Mammary epithelial cell (primary cell): ENCODE results near the gene ADTRP.

Source experiments
- CTCF ChIP-seq, 2 donors: IDR thresholded peaks in 1 of 2; conservative IDR thresholded peaks in 1 of 2; 2 replicates each; pipeline ENCODE4 v1.5.1; 2011 to 2012; ENCODE audit warnings: inconsistent platforms in 2 of 2, low read length in 2 of 2, mild to moderate bottlenecking in 2 of 2, control low read depth in 1 of 2, low read depth in 1 of 2; ENCODE audit not compliant: insufficient read depth in 1 of 2; ENCODE audit errors: extremely low read depth in 1 of 2
- EZH2 ChIP-seq: IDR thresholded peaks from 2 replicates; pipeline ENCODE4 v1.6.1; 2012; ENCODE audit warnings: low read length, inconsistent platforms, borderline replicate concordance

- no peak for TF ChIP-seq CTCF (conservative IDR thresholded peaks at IDR 0.05 in 1 of 2, IDR thresholded peaks at IDR 0.05 in 1 of 2; ENCODE audit: extremely low read depth in 1 of 2, insufficient read depth in 1 of 2, low read depth in 1 of 2, low read length in 2 of 2)
- TF ChIP-seq EZH2 = no peak
Observed at GRCh38 chr6:11722220-11722619, 56.4 kb downstream of the ADTRP start.
